Measurements from ENCODE around the gene CDC40.

GRCh38 chr6:110207652-110208051 lies 27.4 kb downstream of the CDC40 start:
- no peak for TF ChIP-seq CTCF (IDR thresholded peaks at IDR 0.05)
- no peak for TF ChIP-seq REST (IDR thresholded peaks at IDR 0.05; ENCODE audit: insufficient read depth in 1 of 2, low read depth in 2 of 2, low read length in 1 of 2)
- TF ChIP-seq POLR2AphosphoS5 (IDR thresholded peaks at IDR 0.05; ENCODE audit: low read depth, low read length): no peak
